HEK293 (cell line): ENCODE measurements around the gene CDC42BPA.

Source experiments
- CTCF ChIA-PET: fragments of 350-600 bp; formaldehyde crosslinking; extraction: SDS; loops from one replicate; lab custom pipeline; 2021; ENCODE audit warnings: antibody characterized with exemption; lab: Yijun Ruan, JAX
- POLR2A ChIA-PET: fragments of 300-600 bp; formaldehyde crosslinking; extraction: SDS; loops from one replicate; lab custom pipeline; 2020; ENCODE audit warnings: antibody characterized with exemption, inconsistent platforms; lab: Yijun Ruan, JAX
- H3K27ac ChIP-seq: fragments of 200-500 bp; sonication (Bioruptor generic); 2 replicates; pipeline ENCODE4 v1.5.1; 2014; ENCODE audit warnings: low read depth, low read length, control low read depth, inconsistent platforms; ENCODE audit errors: extremely low read depth
- H3K36me3 ChIP-seq, 2 experiments: fragments of 200-500 bp in 1 of 2; sonication (Bioruptor generic) in 1 of 2; 1 replicate in 1 of 2; 2 replicates in 1 of 2; pipeline ENCODE4 v1.5.1; 2014 to 2017; ENCODE audit warnings: inconsistent platforms in 2 of 2, low read length in 2 of 2; ENCODE audit not compliant: control insufficient read depth in 2 of 2, insufficient read depth in 1 of 2
- H3K4me1 ChIP-seq: fragments of 200-500 bp; sonication (Bioruptor generic); 2 replicates; pipeline ENCODE4 v1.5.1; 2014; ENCODE audit warnings: mild to moderate bottlenecking, low read length, inconsistent platforms; ENCODE audit not compliant: control insufficient read depth, insufficient read depth
- H3K4me3 ChIP-seq: 2 replicates; pipeline ENCODE4 v1.5.1; 2011; ENCODE audit warnings: low read depth, mild to moderate bottlenecking, control low read depth, low read length, moderate library complexity
- H3K9me3 ChIP-seq: fragments of 200-500 bp; sonication (Bioruptor generic); 2 replicates; pipeline ENCODE4 v1.5.1; 2014; ENCODE audit warnings: low read depth, low read length, inconsistent platforms; ENCODE audit not compliant: control insufficient read depth, insufficient read depth
- KLF10 ChIP-seq: fragments of 450-650 bp; IDR thresholded peaks from 2 replicates; pipeline ENCODE4 v1.5.1; 2018; ENCODE audit warnings: missing biosample characterization, mild to moderate bottlenecking, missing genetic modification characterization
- PRDM1 ChIP-seq: fragments of 450-650 bp; formaldehyde crosslinking; IDR thresholded peaks from 2 replicates; pipeline ENCODE4; 2016; ENCODE audit warnings: missing biosample characterization, missing genetic modification characterization
- ZBTB1 ChIP-seq: fragments of 450-650 bp; formaldehyde crosslinking; IDR thresholded peaks from 2 replicates; pipeline ENCODE4 v1.5.1; 2016; ENCODE audit warnings: missing biosample characterization, missing genetic modification characterization
- ZFP37 ChIP-seq: fragments of 450-650 bp; formaldehyde crosslinking; IDR thresholded peaks from 2 replicates; pipeline ENCODE4 v1.5.1; 2016; ENCODE audit warnings: missing biosample characterization, missing genetic modification characterization
- ZIC2 ChIP-seq: fragments of 450-650 bp; formaldehyde crosslinking; IDR thresholded peaks from 2 replicates; pipeline ENCODE4 v1.5.1; 2016; ENCODE audit warnings: missing biosample characterization, missing genetic modification characterization
- ZNF112 ChIP-seq: fragments of 450-650 bp; formaldehyde crosslinking; IDR thresholded peaks from 2 replicates; pipeline ENCODE4 v1.5.0; 2017; ENCODE audit warnings: missing biosample characterization, missing genetic modification characterization
- ZNF146 ChIP-seq: fragments of 450-650 bp; formaldehyde crosslinking; IDR thresholded peaks from 2 replicates; pipeline ENCODE4 v1.5.1; 2016; ENCODE audit warnings: missing biosample characterization, missing genetic modification characterization
- ZNF169 ChIP-seq: fragments of 450-650 bp; formaldehyde crosslinking; IDR thresholded peaks from 2 replicates; pipeline ENCODE4 v1.5.1; 2016; ENCODE audit warnings: missing biosample characterization, missing genetic modification characterization
- ZNF174 ChIP-seq: fragments of 450-650 bp; formaldehyde crosslinking; IDR thresholded peaks from 2 replicates; pipeline ENCODE4 v1.5.0; 2017; ENCODE audit warnings: missing biosample characterization, mild to moderate bottlenecking, missing genetic modification characterization
- ZNF223 ChIP-seq: fragments of 450-650 bp; formaldehyde crosslinking; IDR thresholded peaks from 2 replicates; pipeline ENCODE4 v1.5.1; 2016; ENCODE audit warnings: missing biosample characterization, missing genetic modification characterization
- ZNF274 ChIP-seq, 2 experiments: fragments of 200-500 bp in 1 of 2; fragments of 450-650 bp in 1 of 2; sonication (Bioruptor generic) in 1 of 2; formaldehyde crosslinking in 1 of 2; IDR thresholded peaks; 2 replicates each; pipeline versions ENCODE4 v1.5.1 to v1.6.1; 2014 to 2016; ENCODE audit warnings: borderline replicate concordance in 1 of 2, inconsistent platforms in 1 of 2, low read length in 1 of 2, missing biosample characterization in 1 of 2, missing genetic modification characterization in 1 of 2
- ZNF394 ChIP-seq: fragments of 450-650 bp; formaldehyde crosslinking; IDR thresholded peaks from 2 replicates; pipeline ENCODE4 v1.5.1; 2016; ENCODE audit warnings: missing biosample characterization, missing genetic modification characterization, mild to moderate bottlenecking, moderate library complexity, borderline replicate concordance
- ZNF473 ChIP-seq: fragments of 450-650 bp; formaldehyde crosslinking; IDR thresholded peaks from 2 replicates; pipeline ENCODE4 v1.5.1; 2017; ENCODE audit warnings: missing biosample characterization, missing genetic modification characterization
- ZNF48 ChIP-seq: fragments of 450-650 bp; formaldehyde crosslinking; IDR thresholded peaks from 2 replicates; pipeline ENCODE4 v1.5.1; 2016; ENCODE audit warnings: missing biosample characterization, missing genetic modification characterization
- ZNF530 ChIP-seq: fragments of 450-650 bp; formaldehyde crosslinking; IDR thresholded peaks from 2 replicates; pipeline ENCODE4 v1.5.1; 2016; ENCODE audit warnings: low read depth, missing biosample characterization, missing genetic modification characterization
- ZNF548 ChIP-seq: fragments of 450-650 bp; formaldehyde crosslinking; IDR thresholded peaks from 2 replicates; pipeline ENCODE4 v1.5.1; 2016; ENCODE audit warnings: missing biosample characterization, missing genetic modification characterization
- ZSCAN23 ChIP-seq: fragments of 450-650 bp; formaldehyde crosslinking; IDR thresholded peaks from 2 replicates; pipeline ENCODE4 v1.5.1; 2016; ENCODE audit warnings: missing biosample characterization, missing genetic modification characterization
- TF ChIP-seq, protein P1 (sequence below): fragments of 450-650 bp; formaldehyde crosslinking; IDR thresholded peaks from 2 replicates; pipeline ENCODE4 v1.5.1; 2016; ENCODE audit warnings: missing biosample characterization, missing genetic modification characterization
- TF ChIP-seq, protein P2 (sequence below): fragments of 450-650 bp; formaldehyde crosslinking; IDR thresholded peaks from 2 replicates; pipeline ENCODE4 v1.5.1; 2017; ENCODE audit warnings: missing biosample characterization, missing genetic modification characterization
- TF ChIP-seq, protein P3 (sequence below): fragments of 450-650 bp; formaldehyde crosslinking; IDR thresholded peaks from 2 replicates; pipeline ENCODE4 v1.5.1; 2017; ENCODE audit warnings: missing biosample characterization, missing genetic modification characterization

Gene CDC42BPA

DNA sequence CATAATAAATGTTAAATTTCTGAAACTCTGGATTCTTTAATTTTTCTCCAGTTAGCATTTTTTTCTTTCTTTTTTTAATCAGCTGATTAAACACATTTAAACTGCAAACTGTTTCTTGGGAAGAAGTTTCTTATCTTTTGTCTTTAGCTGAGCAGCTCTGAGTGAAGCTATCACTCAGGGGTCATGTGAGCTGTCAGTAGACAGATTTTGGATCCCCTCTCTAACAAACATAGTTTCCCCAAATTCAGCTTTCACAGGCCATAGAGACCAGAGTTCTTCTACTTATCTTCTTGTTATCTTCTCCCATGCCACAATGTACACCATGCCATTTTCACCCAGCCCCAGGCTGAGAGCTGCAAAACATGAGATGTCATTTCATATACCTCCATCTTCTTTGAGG is 148.9 kb downstream of the CDC42BPA start:
- peaks cover 2% of the 10 kb centered on the region; the same call in 1 of the 2 replicates for H3K4me1 ChIP-seq
- ChIA-PET CTCF (no interaction called here), POLR2A (no interaction called here)
- no peak overlapping the region for H3K27ac ChIP-seq
- H3K4me3 ChIP-seq, result no peak overlapping the region
- TF ChIP-seq ZNF169 (tag by site-specific recombination), result no peak
- no peak for TF ChIP-seq ZNF394
- TF ChIP-seq, protein P1, sequence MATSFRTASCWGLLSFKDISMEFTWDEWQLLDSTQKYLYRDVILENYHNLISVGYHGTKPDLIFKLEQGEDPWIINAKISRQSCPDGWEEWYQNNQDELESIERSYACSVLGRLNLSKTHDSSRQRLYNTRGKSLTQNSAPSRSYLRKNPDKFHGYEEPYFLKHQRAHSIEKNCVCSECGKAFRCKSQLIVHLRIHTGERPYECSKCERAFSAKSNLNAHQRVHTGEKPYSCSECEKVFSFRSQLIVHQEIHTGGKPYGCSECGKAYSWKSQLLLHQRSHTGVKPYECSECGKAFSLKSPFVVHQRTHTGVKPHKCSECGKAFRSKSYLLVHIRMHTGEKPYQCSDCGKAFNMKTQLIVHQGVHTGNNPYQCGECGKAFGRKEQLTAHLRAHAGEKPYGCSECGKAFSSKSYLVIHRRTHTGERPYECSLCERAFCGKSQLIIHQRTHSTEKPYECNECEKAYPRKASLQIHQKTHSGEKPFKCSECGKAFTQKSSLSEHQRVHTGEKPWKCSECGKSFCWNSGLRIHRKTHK (tag by site-specific recombination), result no peak
- no peak for TF ChIP-seq ZBTB1 (tag by site-specific recombination)
- TF ChIP-seq ZNF48, result no peak
- no peak for TF ChIP-seq ZNF274 (IDR thresholded peaks at IDR 0.05; ENCODE audit: low read length)
- no peak for TF ChIP-seq ZNF274 (tag by site-specific recombination; IDR thresholded peaks at IDR 0.05; ENCODE audit: borderline replicate concordance)
- H3K9me3 ChIP-seq, result no peaks in the 10 kb centered on the region
- H3K36me3 ChIP-seq, result no peaks in the 10 kb centered on the region

DNA sequence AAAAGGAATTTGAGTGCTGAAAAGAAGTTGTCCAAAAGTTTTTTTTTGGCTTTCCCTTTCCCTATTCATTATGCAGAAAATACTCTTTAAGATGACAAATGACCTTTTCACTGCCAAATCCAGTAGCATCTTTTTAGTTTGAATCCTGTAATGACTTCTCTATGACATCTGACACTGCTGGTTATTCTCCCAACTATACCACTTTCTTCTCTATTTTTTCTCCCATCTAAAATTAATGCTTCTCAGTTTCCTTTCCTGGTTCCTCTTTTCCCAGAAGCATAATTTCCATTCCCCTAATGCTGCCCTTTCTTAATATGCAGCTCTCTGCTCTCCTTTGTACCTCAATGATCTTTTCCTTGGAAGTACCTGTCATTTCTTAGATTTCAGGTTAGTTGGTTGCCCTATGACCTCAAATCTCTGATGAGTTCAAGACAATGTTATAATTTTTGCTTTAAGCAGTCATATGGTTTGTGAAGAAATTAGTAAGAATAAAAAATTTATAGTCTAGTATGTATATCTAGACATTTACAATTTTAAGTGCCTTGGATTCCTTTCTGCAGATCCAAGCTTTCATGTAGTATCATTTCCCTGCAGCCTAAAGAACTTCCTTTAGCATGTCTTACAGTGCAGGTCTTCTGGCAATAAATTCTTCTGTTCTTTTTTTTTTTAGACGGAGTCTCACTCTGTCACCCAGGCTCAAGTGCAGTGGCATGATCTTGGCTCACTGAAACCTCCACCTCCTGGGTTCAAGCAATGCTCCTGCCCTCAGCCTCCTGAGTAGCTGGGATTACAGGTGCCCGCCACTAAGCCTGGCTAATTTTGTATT is 150.8 kb downstream of the CDC42BPA start:
- ChIA-PET CTCF (interaction anchor here (1.2 kb wide), 1 partner anchor 37 kb away, joined by 4 read pairs; no protein-coding TSS in a partner anchor), POLR2A (no interaction called here)
- Histone ChIP-seq H3K36me3 (no peaks in the 10 kb centered on the region), H3K4me1 (peaks cover 2% of the 10 kb centered on the region; the same call in 1 of the 2 replicates), H3K4me3 (no peak overlapping the region), H3K9me3 (no peaks in the 10 kb centered on the region), H3K27ac (no peak overlapping the region)
- TF ChIP-seq, protein P2, sequence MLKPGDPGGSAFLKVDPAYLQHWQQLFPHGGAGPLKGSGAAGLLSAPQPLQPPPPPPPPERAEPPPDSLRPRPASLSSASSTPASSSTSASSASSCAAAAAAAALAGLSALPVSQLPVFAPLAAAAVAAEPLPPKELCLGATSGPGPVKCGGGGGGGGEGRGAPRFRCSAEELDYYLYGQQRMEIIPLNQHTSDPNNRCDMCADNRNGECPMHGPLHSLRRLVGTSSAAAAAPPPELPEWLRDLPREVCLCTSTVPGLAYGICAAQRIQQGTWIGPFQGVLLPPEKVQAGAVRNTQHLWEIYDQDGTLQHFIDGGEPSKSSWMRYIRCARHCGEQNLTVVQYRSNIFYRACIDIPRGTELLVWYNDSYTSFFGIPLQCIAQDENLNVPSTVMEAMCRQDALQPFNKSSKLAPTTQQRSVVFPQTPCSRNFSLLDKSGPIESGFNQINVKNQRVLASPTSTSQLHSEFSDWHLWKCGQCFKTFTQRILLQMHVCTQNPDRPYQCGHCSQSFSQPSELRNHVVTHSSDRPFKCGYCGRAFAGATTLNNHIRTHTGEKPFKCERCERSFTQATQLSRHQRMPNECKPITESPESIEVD (tag by site-specific recombination), result peak; percentile 35; the same call in 1 of the 2 replicates
- TF ChIP-seq ZNF174 (tag by site-specific recombination) (no peak), ZSCAN23 (tag by site-specific recombination) (no peak), ZNF274 (IDR thresholded peaks at IDR 0.05; ENCODE audit: low read length) (no peak), ZNF274 (tag by site-specific recombination; IDR thresholded peaks at IDR 0.05; ENCODE audit: borderline replicate concordance) (no peak), ZNF473 (tag by site-specific recombination) (no peak), ZNF530 (tag by site-specific recombination) (no peak), ZNF112 (tag by site-specific recombination) (no peak), KLF10 (tag by site-specific recombination) (no peak), ZIC2 (no peak), PRDM1 (tag by site-specific recombination) (peak; percentile 74), ZNF146 (tag by site-specific recombination) (no peak), ZNF548 (tag by site-specific recombination) (no peak), ZFP37 (tag by site-specific recombination) (no peak), ZNF223 (tag by site-specific recombination) (no peak)
- TF ChIP-seq, protein P3, sequence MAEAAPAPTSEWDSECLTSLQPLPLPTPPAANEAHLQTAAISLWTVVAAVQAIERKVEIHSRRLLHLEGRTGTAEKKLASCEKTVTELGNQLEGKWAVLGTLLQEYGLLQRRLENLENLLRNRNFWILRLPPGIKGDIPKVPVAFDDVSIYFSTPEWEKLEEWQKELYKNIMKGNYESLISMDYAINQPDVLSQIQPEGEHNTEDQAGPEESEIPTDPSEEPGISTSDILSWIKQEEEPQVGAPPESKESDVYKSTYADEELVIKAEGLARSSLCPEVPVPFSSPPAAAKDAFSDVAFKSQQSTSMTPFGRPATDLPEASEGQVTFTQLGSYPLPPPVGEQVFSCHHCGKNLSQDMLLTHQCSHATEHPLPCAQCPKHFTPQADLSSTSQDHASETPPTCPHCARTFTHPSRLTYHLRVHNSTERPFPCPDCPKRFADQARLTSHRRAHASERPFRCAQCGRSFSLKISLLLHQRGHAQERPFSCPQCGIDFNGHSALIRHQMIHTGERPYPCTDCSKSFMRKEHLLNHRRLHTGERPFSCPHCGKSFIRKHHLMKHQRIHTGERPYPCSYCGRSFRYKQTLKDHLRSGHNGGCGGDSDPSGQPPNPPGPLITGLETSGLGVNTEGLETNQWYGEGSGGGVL (tag by site-specific recombination), result no peak
